Measurements from ENCODE around the gene NCOR2. TPM values are rescaled to one million over a fixed set of nuclear protein-coding genes. Genes with fewer than 3 reads are reported as not detected.

NCOR2 gene
- total RNA-seq, 1 donor from 2014 or later: 134 TPM

DNA sequence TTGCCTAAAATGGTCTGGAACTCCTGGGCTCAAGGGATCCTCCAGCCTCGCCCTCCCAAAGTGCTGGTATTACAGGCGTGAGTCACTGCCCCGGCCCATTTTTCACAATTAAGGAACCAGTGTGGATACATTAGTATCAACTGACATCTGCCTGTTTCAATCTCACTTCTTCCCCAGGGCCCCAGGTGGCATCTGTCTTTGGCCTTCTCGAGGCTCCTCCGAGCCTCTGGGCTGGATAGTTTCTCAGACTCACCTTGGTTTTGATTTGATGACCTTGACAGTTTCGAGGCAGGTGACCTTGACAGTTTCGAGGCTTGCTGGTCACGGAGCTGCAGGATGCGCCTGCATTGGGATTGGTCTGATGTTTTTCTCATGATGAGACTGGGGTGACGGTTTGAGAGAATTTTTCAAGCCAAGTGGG lies 41.0 kb upstream of the NCOR2 start:
- Histone ChIP-seq H3K27ac (no peak overlapping the region), H3K4me1 (peaks cover 0 to 6% of the 10 kb centered on the region in 2 donors), H3K36me3 (no peaks in the 10 kb centered on the region), H3K9me3 (no peaks in the 10 kb centered on the region), H3K27me3 (no peaks in the 10 kb centered on the region), H3K4me3 (no peak overlapping the region)
- no peak for DNase-seq (ENCODE audit: low spot score in 2 of 2)
- intact Hi-C loops (cut with DNase I): no loop called here
- TF ChIP-seq, protein P1, sequence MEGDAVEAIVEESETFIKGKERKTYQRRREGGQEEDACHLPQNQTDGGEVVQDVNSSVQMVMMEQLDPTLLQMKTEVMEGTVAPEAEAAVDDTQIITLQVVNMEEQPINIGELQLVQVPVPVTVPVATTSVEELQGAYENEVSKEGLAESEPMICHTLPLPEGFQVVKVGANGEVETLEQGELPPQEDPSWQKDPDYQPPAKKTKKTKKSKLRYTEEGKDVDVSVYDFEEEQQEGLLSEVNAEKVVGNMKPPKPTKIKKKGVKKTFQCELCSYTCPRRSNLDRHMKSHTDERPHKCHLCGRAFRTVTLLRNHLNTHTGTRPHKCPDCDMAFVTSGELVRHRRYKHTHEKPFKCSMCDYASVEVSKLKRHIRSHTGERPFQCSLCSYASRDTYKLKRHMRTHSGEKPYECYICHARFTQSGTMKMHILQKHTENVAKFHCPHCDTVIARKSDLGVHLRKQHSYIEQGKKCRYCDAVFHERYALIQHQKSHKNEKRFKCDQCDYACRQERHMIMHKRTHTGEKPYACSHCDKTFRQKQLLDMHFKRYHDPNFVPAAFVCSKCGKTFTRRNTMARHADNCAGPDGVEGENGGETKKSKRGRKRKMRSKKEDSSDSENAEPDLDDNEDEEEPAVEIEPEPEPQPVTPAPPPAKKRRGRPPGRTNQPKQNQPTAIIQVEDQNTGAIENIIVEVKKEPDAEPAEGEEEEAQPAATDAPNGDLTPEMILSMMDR (IDR thresholded peaks at IDR 0.05): no peak

DNA sequence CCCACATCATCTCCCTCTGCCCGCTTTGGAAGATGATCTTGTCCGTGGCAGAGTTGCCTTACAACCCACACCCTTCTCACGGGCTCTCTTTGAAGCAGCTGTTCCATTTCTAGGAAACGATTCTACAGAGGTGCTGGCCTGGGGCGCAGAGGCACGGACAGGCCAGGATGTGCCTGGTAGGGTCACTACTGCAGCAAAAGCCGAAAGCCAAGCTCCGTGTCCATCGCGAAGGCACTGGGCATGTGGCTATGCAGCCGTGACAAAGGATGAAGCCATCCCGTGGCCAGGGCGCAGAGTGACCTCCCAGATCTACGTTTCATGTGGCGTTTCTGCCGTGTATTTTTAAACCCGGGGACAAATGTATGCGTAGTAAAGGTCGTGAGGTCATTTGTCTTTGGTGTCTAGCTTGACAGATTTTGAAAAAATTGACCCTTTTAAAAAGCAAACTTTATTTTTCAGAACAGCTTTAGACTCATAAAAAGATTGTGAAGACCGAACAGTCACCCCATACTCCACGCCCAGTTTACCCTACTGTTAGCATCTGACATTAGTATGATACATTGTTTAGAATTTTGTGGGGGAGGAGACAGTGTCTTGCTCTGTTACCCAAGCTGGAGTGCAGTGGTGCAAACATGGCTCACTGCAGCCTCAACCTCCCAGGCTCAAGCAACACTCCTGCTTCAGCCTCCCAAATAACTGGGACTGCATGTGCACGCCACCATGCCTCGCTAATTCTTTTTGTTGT lies 40.4 kb upstream of the NCOR2 start:
- DNase-seq (ENCODE audit: low spot score in 2 of 2): no peak
- Histone ChIP-seq H3K27ac (no peak overlapping the region), H3K9me3 (no peaks in the 10 kb centered on the region), H3K27me3 (no peaks in the 10 kb centered on the region), H3K4me3 (no peak overlapping the region), H3K4me1 (peaks cover 0 to 6% of the 10 kb centered on the region in 2 donors), H3K36me3 (no peaks in the 10 kb centered on the region)
- TF ChIP-seq, protein P1 (IDR thresholded peaks at IDR 0.05): no peak
- intact Hi-C loops (cut with DNase I): no loop called here

DNA sequence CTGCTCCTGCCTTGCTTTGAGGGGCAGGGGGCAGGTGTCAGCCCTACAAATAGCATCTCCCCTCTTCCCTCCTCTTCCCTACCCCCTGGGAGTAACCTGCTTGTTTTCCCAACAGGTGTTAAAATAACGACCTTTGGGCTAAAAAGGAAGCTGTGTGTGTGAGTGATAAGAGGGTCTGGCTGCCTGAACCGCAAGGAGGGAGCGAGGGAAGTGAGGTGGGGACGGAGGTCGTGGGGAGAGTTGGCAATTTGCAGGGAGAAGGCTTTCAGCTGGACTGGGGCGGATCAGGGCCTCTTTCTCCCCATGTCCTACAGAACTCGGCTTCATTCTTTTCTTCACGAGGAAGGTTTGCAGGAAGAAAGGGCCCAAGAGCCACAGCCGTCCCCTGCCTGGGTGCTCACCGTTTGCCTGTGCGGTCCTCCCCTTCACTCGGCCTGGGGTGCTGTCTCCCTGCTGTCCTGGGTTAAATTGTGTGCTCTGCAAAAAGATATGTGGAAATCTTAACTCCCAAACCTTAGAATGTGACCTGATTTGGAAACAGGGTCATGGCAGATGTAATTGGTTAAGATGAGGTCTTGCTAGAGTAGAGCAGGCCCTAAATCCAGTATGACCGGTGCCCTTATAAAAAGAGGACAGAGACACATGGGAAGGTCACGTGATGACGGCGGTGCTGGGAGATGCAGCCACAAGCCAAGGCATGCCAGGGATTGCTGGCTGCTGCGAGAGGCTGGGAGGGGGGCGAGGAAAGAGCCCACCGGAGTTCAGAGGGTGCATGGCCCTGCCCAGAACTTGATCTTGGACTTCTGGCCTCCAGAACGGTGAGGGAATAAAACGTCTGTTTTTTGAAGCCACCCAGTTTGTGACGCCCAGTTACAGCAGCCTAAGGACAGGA lies 38.7 kb upstream of the NCOR2 start:
- Histone ChIP-seq H3K27me3 (no peaks in the 10 kb centered on the region), H3K36me3 (no peaks in the 10 kb centered on the region), H3K4me1 (peaks cover 0 to 6% of the 10 kb centered on the region in 2 donors), H3K27ac (no peak overlapping the region), H3K9me3 (no peaks in the 10 kb centered on the region), H3K4me3 (no peak overlapping the region)
- DNase-seq (ENCODE audit: low spot score in 2 of 2): no peak
- TF ChIP-seq, protein P1 (IDR thresholded peaks at IDR 0.05): no peak
- intact Hi-C loops (cut with DNase I): no loop called here

DNA sequence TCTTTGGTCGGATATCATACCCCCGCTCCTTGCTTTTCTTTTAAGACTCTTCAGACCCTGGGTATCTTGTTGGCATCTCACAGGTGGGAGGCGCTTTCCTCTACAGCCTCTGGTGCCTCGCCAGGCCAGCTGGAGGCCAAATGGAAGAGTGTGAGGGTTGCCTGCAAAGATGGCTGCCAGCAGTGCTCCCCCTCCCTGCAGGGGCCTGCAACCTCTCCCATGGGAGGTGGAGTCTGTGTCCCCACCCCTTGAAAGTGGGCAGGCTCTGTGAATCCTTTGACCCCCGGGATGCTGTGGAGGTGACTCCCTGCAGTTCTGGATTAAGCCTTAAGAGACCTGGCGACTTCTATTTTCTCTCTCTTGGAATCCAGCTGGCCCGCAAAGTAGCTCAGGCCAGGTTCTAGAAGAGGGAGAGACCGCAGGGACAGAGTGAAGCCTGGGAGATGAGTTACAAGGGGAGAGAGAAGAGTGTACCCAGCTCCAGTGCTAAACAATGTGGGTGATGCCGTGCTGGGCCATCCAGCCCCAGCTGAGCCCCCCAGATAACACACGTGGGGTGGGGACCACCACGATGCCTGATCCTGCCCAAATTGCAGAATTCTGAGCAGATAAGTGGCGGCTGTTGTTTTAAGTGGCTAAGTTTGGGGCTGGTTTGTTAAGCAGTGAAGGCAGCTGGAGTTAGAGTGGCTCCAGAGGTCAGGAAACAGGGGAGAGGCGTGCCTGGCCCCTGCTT lies 37.9 kb upstream of the NCOR2 start:
- intact Hi-C loops (cut with DNase I): no loop called here
- H3K36me3 ChIP-seq: no peaks in the 10 kb centered on the region
- H3K4me1 ChIP-seq: peaks cover 0 to 6% of the 10 kb centered on the region in 2 donors
- no peak overlapping the region for H3K27ac ChIP-seq
- H3K27me3 ChIP-seq: no peaks in the 10 kb centered on the region
- DNase-seq (ENCODE audit: low spot score in 2 of 2): no peak
- no peaks in the 10 kb centered on the region for H3K9me3 ChIP-seq
- TF ChIP-seq, protein P1 (IDR thresholded peaks at IDR 0.05): no peak
- no peak overlapping the region for H3K4me3 ChIP-seq

DNA sequence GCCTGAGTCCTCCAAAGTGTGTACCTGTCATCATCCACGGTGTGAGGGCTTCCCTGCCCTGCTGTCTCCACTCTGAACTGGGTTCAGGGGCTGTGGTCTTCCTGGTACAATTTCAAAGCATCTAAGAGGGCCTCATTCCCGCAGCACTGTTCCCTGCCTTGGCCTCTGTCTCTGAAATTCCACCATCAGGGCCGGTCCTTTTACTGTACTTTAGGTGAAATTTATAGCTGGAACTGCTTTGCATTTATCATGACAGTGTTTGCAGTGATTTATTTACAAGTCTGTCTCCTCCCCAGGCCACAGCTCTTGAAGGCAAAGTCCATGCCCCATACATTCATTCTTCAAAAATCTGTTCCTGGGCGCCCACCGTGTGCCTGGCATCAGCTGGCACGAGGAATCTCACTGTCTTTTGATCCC lies 36.9 kb upstream of the NCOR2 start:
- Histone ChIP-seq H3K4me1 (peaks cover 0 to 6% of the 10 kb centered on the region in 2 donors), H3K4me3 (no peak overlapping the region), H3K36me3 (no peaks in the 10 kb centered on the region), H3K27me3 (no peaks in the 10 kb centered on the region), H3K9me3 (no peaks in the 10 kb centered on the region), H3K27ac (no peak overlapping the region)
- no peak for DNase-seq (ENCODE audit: low spot score in 2 of 2)
- intact Hi-C loops (cut with DNase I): no loop called here
- TF ChIP-seq, protein P1 (IDR thresholded peaks at IDR 0.05): no peak

Data from ascending aorta (tissue), 2 donors.